ENCODE results near the gene CCDC170. TPM values are rescaled to one million over a fixed set of nuclear protein-coding genes. Genes with fewer than 3 reads are reported as not detected.

The CCDC170 gene
- total RNA-seq, 1 experiment from 2014 or later, result not detected

DNA sequence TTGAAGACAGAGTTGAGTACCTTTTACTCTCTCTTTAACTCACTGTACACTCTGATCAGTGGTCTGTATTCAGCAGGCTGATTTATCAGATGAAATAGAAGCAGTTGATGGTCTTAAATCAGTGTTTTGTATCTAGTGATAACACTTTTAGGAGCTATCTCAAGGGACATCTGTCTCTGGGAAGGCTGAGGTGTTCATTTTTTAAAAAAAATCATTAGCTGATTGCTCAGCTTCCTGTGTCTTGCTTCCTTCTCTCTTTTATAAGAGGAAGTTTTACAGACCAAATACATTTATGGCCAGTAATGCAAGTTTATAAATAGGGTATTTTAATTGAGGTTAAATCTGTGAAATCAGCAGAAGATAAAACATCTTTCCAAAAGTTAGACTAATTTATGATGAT, 12.0 kb upstream of the CCDC170 start:
- Histone ChIP-seq H3K27me3 (no peaks in the 10 kb centered on the region), H3K9me3 (no peaks in the 10 kb centered on the region; the same call in 1 of the 2 replicates)
- DNase-seq, result no peak

DNA sequence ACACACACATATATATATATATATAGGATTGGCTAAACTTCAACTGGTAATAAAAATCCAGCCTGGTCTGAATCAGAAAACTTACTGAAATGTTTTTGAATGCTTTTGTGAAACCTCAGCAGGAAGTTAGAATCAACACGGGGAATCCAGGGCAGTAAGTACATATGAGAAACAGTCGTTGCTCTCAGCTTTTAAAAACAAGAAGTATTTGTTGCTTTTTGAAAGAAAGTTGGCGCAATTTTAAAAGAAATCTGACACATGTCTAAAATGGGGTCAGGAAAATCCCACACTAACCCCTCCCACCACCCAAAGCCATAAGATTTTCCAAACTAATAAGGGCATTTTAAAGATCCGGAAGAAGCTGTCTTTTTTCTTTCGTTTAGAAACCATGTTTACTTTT, 11.5 kb upstream of the CCDC170 start:
- H3K4me3 ChIP-seq, result no peak overlapping the region
- no peak for DNase-seq
- no peaks in the 10 kb centered on the region; the same call in 1 of the 2 replicates for H3K9me3 ChIP-seq
- H3K36me3 ChIP-seq, result no peaks in the 10 kb centered on the region
- no peaks in the 10 kb centered on the region for H3K27me3 ChIP-seq

More for the DNA sequence above, 12.0 kb upstream of the CCDC170 start:
- no peaks in the 10 kb centered on the region for H3K36me3 ChIP-seq
- no peak overlapping the region for H3K4me3 ChIP-seq

DNA sequence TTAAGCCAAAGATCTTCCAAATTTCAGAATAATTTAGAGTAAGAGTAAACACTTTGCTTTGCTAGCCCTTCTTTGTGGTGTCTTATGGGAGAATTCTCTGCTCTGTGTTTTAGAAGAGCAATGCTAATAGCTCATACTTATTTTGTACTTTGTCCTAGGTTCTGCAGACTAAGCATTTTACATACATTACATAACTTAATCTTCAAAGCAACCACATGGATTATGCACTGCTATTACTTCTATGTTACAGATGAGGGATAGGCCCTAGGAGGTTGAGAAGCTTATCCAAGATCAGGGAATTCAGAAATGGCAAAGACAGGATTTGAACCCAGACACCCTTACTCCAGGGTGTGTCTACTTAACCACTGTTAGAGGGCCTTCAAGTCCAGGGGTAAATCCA, 9.8 kb upstream of the CCDC170 start:
- Histone ChIP-seq H3K9me3 (no peaks in the 10 kb centered on the region; the same call in 1 of the 2 replicates), H3K27me3 (no peaks in the 10 kb centered on the region), H3K4me3 (no peak overlapping the region), H3K36me3 (no peaks in the 10 kb centered on the region)
- DNase-seq, result no peak

DNA sequence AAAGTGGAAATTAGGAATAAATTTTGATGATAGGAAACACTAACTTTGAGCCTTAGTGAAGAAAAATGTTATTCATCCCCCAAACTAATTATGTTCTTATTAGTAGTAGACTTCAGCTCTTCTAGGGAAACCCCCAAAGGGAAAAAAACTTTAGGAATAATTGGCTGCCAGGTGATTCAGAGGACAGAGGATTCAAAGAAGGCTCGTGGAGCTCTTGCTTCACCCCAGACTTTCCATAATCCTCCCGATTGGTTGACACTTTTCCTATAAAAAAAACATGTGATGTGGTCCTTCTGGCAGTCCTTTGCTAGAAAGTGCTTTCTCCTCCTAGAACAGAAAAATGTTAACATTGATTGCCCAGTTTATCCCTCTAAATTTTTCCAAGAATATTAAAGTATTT, 5.6 kb upstream of the CCDC170 start:
- H3K4me3 ChIP-seq, result no peak overlapping the region
- no peaks in the 10 kb centered on the region for H3K27me3 ChIP-seq
- DNase-seq, result no peak
- no peaks in the 10 kb centered on the region; the same call in 1 of the 2 replicates for H3K9me3 ChIP-seq
- no peaks in the 10 kb centered on the region for H3K36me3 ChIP-seq

DNA sequence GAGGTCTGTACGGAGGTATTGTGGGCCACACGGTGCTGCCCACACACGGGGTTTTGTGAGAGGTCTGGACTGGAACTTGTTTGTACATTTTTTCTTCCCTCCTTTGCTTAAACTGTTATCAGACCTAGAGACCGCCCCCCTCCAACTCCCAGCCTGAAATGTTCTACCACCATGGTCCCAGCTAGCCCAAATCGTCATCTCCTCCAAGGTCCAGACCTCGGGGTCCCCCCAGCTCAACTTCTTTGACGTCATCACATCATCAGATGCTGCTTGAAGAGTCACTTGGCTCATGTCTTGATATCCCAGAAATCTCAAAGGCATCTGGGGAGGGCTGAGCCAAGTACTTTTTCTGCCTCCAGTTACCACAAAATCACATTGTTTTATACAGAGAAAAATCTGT, 2.8 kb upstream of the CCDC170 start:
- H3K9me3 ChIP-seq, result no peaks in the 10 kb centered on the region; the same call in 1 of the 2 replicates
- no peak for DNase-seq
- H3K36me3 ChIP-seq, result no peaks in the 10 kb centered on the region
- H3K27me3 ChIP-seq, result peaks cover 2% of the 10 kb centered on the region
- no peak overlapping the region for H3K4me3 ChIP-seq

DNA sequence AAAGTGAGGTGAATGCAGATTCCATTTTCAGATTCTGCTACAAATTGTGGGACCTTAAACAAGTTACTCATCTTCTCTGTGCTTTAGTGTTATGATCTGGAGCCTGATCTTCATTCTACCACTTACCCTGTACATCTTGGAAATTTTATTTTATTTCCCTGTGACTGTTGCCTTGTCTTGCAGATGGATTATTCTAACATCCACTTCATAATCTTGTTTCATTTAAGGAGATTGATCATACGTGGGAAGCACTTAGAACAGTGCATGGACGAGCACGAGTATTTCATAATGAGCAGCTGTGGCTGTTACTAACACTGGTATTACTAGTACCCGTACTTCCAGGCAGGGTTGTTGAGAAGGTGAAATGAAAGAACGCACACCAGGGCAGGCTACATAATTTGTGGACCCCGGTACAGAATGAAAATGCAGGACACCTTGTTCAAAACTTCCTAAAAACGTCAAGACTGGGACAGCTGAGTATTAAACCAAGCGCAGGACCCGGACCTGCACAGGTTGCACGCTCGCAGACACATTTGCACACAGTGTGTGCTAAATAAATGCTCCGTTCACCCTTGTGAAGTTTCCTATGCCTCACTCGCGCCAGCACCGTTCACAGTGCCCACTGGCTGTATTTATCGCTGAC, 535 bp upstream of the CCDC170 start:
- Histone ChIP-seq H3K27me3 (peaks cover 3% of the 10 kb centered on the region), H3K36me3 (no peaks in the 10 kb centered on the region)
- DNase-seq, result no peak

DNA sequence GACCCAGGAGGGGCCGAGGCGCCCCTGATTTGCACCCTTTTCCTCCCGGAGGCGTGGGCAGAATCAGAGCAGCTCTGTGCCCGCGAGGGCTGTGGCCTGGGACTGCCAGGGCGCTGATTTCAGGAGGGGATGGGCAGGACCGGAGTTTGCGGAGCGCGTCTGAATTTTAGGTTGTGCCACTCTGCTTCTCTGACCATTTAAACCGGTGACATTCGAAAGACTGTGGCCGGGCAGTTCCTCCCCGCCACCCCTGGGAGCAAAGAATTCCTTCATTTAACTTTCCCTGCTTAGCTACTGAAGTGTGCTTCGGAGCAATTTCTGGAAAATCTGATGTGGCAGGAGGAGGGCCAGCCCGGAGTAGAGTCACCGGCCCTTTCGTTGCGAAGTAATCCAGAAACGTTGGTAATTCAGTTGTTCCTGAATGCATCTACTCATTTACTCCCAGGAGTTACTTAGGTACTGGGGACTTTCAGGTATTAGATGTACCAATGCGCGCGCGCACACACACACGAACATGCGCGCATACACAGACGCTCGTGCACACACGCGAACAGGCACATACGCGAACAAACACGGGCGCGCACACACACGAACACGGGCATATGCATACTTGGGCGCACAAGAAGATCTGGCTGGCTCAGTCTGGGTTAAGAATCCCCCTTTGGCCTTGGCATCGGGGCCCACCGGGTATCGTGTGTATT, 568 bp downstream of the CCDC170 start:
- Histone ChIP-seq H3K4me3 (peak overlapping the region; percentile 50), H3K27me3 (peaks cover 3% of the 10 kb centered on the region), H3K9me3 (no peaks in the 10 kb centered on the region), H3K36me3 (no peaks in the 10 kb centered on the region)
- peak; percentile 54 for DNase-seq

More for the DNA sequence above, 535 bp upstream of the CCDC170 start:
- no peaks in the 10 kb centered on the region for H3K9me3 ChIP-seq
- H3K4me3 ChIP-seq, result peak overlapping the region; percentile 50

DNA sequence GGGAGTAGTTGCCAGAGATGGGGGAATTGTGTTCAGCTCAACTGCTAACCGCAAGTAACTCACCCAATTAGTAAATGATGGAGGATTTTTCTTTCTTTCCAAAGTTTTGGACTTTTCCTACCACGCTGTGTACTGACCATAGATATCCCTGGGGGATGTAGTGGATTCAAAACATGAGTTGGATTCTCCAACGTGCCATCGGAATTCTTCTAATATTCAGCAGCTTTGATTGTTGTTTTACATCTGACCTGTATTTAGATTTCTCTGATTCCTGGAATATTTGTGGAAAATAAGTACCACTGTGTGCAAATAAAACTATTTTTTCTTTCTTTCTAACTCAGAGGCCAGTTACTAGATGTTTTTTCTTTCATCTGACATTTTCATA, 1.1 kb downstream of the CCDC170 start:
- DNase-seq, result no peak
- Histone ChIP-seq H3K4me3 (peak overlapping the region; percentile 50), H3K27me3 (peaks cover 3% of the 10 kb centered on the region), H3K36me3 (no peaks in the 10 kb centered on the region), H3K9me3 (no peaks in the 10 kb centered on the region)

DNA sequence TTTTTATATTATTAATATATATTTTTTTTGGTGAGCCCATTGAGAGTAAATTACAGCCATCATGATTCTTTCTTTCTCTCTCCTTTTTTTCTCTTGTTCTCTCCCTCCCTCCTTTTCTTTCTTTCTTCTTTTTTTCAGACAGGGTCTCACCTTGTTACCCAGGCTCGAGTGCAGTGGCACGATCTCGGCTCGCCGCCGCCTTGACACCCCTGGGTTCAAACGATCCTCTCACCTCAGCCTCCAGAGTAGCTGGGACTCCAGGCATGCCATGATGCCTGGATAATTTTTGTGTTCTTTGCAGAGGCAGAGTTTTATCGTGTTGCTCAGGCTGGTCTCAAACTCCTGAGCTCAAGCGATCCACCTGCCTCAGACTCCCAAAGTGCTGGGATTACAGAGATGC, 1.6 kb downstream of the CCDC170 start:
- Histone ChIP-seq H3K4me3 (no peak overlapping the region), H3K27me3 (peaks cover 3% of the 10 kb centered on the region)
- no peak for DNase-seq

DNA sequence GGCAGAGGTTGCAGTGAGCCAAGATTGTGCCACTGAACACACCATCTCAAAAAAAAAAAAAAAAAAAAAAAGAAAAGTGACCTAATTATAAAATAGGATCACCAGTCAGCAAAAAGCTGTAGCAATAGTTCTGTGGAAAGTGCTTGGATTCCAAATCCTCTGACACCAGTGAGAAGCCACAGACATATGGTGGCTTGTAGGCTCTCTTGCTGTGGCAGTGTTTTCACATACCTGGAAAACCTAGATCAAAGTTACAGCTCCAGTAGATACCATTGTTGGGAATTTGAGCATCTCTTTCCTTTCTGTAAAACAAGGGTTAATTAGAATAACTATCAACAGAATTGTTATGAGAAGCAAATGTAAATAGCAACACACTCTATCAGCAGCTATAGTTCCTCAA, 4.1 kb downstream of the CCDC170 start:
- Histone ChIP-seq H3K36me3 (no peaks in the 10 kb centered on the region), H3K9me3 (no peaks in the 10 kb centered on the region), H3K27me3 (peaks cover 3% of the 10 kb centered on the region), H3K4me3 (no peak overlapping the region)
- DNase-seq, result no peak

More for the DNA sequence above, 1.6 kb downstream of the CCDC170 start:
- H3K36me3 ChIP-seq, result no peaks in the 10 kb centered on the region
- H3K9me3 ChIP-seq, result no peaks in the 10 kb centered on the region

DNA sequence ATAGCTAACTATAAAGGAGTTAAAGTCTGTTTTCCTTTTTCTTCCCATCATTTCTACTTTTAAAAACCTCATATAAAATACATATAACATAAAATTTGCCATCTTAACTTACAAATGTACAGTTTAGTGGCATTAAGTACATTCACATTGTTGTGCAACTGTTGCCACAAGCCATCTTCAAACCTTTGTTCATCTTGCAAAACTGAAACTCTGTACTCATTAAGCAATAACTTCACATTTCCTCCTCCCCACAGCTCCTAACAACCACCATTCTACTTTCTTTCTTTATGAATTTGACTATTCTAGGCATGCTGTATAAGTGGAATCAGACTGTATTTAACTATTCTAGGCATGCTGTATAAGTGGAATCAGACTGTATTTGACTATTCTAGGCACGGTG, 4.5 kb downstream of the CCDC170 start:
- no peak overlapping the region for H3K4me3 ChIP-seq
- H3K36me3 ChIP-seq, result no peaks in the 10 kb centered on the region
- peaks cover 3% of the 10 kb centered on the region for H3K27me3 ChIP-seq
- DNase-seq, result no peak
- no peaks in the 10 kb centered on the region for H3K9me3 ChIP-seq

DNA sequence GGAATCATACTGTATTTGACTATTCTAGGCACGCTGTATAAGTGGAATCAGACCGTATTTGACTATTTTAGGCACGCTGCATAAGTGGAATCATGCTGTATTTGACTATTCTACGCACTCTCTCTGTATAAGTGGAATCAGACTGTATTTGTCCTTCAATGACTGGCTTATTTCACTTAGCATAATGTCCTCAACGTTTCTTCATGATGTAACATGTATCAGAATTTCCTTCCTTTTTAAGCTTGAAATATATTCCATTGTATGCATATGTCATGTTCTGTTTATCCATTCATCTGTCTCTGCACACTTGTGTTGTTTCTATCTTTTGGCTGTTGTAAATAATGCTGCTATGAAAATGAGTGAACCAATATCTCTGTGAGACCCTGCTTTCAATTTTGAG, 5.7 kb downstream of the CCDC170 start:
- no peak overlapping the region for H3K4me3 ChIP-seq
- H3K36me3 ChIP-seq, result no peaks in the 10 kb centered on the region
- H3K27me3 ChIP-seq, result peaks cover 3% of the 10 kb centered on the region
- no peaks in the 10 kb centered on the region for H3K9me3 ChIP-seq
- DNase-seq, result no peak

DNA sequence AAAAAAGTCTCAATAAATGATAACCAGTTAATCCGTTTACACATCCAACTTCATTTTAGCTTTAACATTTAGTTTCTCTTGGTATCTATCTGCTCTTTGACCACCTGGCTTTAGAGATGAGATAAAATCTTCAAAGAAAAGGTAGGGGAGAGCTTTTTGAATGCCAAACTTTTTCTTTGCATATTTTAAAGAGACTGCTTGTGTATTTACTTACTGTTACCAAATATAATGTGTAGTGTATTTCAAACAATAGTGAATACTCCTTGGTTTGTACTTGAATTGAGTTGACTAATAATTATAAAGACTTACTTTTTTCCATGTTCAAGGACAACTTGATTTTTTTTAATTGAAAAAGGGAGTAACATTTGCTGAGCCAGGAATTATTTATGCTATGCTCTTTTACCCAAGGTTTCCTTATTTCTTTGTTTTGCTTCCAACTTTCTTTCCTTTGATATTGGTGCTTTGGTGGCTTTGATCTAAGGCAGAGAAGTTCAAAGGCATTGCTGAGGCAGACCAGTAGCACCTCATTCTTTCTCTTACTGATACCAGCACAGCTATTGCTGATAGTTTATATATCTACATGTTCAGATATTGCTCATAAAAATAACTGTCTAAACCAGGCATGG, 7.8 kb downstream of the CCDC170 start:
- no peaks in the 10 kb centered on the region for H3K9me3 ChIP-seq
- H3K36me3 ChIP-seq, result no peaks in the 10 kb centered on the region
- no peak overlapping the region for H3K4me3 ChIP-seq
- no peak for DNase-seq
- no peaks in the 10 kb centered on the region for H3K27me3 ChIP-seq

DNA sequence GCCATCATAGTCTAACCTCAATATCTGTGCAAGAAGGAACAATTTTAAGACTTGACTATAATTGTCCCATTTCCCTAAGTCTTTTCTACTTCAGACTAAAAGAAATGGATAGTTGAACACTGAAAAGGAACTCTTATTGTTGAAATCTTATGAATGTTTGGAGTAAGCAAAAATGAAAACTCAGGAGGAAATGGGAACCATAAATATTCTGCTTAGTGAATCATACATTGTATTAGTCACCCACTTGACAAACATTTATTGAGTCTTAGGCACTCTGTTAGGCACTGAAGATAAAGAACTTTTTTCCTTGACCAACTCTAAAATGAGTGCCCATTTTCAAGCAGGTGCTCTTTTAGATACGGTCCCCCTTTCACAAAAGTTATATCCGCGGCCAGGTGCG, 8.7 kb downstream of the CCDC170 start:
- H3K9me3 ChIP-seq, result no peaks in the 10 kb centered on the region
- no peak overlapping the region for H3K4me3 ChIP-seq
- no peak for DNase-seq

DNA sequence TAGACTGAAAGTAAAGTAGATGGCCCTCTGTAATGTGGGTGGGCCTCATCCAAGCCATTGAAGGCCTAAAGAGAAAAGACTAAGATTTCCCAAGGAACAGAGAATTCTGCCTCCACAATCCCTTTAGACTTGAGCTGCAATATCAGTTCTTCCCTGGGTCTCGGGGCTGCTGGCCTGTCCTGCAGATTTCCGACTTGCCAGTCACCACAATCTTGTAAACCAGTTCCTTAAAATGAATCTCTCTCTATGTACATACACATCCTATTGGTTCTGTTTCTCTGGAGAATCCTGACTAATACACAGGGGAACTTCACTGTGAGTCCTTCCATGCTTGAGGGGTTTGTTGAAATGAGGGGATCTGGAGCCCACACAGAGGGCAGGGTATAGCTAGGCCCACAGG, 12.9 kb downstream of the CCDC170 start:
- Histone ChIP-seq H3K9me3 (no peaks in the 10 kb centered on the region), H3K36me3 (no peaks in the 10 kb centered on the region), H3K27me3 (no peaks in the 10 kb centered on the region), H3K4me3 (no peak overlapping the region)
- DNase-seq, result no peak

More for the DNA sequence above, 8.7 kb downstream of the CCDC170 start:
- Histone ChIP-seq H3K36me3 (no peaks in the 10 kb centered on the region), H3K27me3 (no peaks in the 10 kb centered on the region)

DNA sequence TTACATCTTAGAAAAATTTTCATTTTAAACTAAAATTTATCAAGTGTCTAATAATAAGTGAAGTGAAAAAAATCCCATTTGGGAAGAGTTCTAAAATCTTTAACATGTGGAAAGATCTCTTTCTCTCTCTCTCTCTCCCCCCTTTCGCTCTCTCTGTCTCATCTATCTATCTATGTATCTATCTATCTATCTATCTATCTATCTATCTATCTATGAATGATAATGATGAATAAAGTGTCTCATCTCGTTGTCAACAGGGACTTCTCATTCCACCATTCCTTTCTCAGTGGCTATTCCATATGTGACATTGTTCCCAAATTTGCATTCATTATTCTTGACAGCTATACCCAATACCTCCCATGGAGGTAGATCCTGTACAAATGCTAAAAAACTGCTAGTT, 15.2 kb downstream of the CCDC170 start:
- Histone ChIP-seq H3K4me3 (no peak overlapping the region), H3K9me3 (no peaks in the 10 kb centered on the region), H3K27me3 (no peaks in the 10 kb centered on the region), H3K36me3 (no peaks in the 10 kb centered on the region)
- DNase-seq, result no peak

DNA sequence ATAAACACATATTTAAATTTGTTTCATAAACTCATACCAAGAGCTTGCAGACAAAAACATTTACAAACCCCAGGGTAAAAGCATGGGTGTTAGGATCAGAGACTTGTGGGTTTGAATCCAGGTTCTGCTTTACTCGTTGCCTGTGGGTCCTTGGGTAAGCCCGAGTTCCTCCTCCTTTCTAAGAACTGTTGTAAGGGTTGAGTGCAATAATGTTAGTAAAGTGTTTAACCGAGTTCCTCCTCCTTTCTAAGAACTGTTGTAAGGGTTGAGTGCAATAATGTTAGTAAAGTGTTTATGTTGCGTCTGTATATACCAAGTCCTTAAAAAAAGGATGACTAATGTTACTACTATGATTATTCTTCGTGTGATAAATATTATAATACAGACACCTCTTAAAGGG, 18.7 kb downstream of the CCDC170 start:
- Histone ChIP-seq H3K4me3 (no peak overlapping the region), H3K27me3 (no peaks in the 10 kb centered on the region), H3K9me3 (no peaks in the 10 kb centered on the region), H3K36me3 (no peaks in the 10 kb centered on the region)
- no peak for DNase-seq
